ENCODE data around the gene DHRS13.

Gene DHRS13

GRCh38 chr17:28902819-28903545 is at the start of gene DHRS13:
Gene DHRS13, minus strand, starts transcription at chr17:28903079. Its CDS starts 135 bp downstream, at chr17:28902944.
- peak; percentile 93 for DNase-seq (ENCODE audit: low read depth)

DNA sequence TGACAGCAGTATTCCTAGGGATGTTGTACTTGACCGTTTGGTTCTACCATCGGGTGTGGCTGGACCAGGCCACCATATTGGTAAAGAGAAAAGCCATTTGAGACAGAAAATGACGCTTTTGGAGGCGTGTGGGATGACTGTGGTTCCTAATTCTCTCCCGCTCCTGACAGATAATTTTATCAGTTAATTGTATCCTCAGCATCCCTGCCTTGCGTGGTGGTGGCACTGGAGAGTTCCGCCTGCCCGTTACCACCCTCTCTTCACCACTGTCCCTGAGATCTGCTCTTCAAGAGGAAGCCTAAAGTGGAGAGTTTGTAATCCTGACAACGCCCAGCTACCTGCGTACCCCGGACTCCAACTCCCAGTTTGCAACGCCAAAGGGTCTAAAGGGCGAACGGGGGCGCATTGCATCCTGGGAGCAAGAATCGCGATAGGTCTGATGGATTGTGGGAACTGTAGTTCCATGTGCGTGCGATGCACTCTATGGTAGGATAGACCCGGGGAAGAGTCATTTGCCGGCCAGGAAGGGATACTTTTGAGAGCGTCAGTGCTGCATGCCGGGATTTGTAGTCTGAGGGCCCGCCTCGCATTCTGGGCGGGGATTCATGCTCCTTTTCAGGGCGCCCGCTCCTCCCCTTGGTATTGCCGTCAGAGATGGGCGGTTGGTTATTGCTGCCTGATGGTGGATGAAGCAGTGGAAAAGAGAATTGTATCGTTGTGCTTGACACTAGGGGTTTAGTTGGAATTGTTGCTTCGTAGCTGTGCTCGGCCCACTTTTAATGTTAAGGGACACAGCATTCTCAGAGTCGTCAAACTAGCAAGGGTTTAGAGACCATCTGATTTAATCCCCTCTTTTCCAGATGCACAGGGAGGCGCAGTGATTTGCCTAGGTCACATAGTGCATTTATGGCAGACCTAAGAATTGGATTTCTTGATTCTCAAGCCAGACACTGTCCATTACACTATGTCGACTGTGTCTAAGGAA is 49.4 kb upstream of the DHRS13 start:
- peak; percentile 100 for DNase-seq (ENCODE audit: low read depth)

- peak; percentile 100 for DNase-seq (ENCODE audit: low read depth)
These were observed 48.6 kb upstream of the DHRS13 start, which contains the start of gene PHF12 for GRCh38 chr17:28951428-28951990. Gene PHF12, minus strand, starts transcription at chr17:28951518. Its CDS starts 558 bp downstream, at chr17:28950960.

- DNase-seq (ENCODE audit: low read depth) = peak; percentile 38
These were observed 48.0 kb upstream of the DHRS13 start for GRCh38 chr17:28950752-28951427.

DNA sequence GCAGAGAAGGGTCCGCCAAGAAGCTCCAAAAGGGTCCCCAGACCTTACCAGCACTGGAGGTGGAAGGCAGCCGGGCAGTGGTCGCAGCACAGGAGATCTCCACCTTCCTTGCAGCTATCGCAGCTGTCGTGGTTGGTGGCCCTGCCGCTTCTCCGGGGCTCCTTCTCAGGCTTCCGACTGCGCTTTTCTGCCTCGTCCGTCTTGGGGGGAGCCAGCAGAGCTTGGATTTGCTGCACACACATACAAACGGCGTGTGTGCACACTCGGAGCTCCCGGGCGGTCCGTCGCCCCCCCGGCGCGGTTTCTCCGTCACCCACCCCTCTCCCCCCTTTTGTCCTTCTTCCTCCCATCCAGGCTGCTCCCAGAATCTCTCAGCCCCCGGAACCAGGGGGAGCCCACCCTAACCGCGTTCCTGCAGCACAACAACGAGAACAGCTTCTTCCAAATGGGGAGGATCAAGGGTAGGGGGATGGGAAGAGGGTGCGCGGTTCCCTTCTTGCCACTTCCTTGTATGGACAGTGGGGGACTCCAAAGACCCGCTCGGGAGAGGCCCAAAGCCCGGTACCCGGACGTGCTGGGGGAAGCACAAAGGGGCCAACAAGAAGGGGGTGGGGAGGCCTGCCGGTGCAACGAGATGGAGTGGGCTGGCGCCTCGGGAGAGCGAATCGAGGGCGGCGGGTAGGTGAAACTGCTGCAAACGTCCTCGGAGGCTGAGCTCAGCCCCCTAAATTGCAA is 47.3 kb upstream of the DHRS13 start:
- DNase-seq (ENCODE audit: low read depth) = peak; percentile 68

DNA sequence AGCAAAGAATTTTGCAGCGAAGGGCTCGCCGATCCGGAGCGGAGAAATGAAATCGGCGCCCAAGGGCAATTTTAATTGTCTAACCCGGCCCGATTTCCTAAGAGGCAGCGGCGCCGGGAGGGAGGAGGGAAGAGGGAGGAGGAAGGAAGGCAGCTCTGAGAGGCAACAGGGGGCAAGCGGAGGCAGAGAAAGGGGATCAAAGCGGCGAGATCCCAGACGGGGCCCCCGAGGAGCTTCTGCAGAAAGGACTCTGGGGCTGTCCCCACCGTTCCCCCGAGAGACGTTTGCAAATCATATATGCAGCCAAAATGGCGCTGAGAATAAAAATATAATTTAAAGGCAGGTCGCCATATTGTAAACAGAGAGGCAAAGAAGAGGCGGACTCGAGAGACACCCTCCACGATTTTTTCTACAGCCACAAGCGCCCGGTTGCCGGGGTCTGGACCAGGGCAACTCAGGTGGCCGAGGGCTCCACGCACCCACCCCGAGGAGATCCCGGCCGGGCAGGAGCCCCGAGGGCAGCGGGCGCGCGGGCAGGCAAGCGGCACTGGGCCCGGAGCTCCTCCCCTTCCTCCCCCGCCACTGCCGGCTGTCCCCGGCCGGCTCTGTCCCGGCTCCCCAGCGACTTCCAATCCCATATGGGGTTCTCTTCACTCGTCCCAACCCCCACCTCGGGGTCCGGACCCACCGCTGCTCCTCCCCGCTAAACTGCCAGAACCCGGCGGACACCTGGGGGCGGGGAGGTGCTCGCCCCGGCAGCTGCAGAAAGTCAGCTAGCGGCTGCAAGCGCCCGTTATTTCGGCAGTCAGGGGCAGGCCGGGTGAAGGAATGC is 46.5 kb upstream of the DHRS13 start:
- DNase-seq (ENCODE audit: low read depth) = peak; percentile 70

- DNase-seq (ENCODE audit: low read depth) = no peak
These were observed 46.0 kb upstream of the DHRS13 start for GRCh38 chr17:28948873-28949184.

- DNase-seq (ENCODE audit: low read depth) = peak; percentile 19
These were observed 45.5 kb upstream of the DHRS13 start for GRCh38 chr17:28948342-28948741.

GRCh38 chr17:28947639-28948038 is 44.8 kb upstream of the DHRS13 start:
- no peak for DNase-seq (ENCODE audit: low read depth)

- peak; percentile 94 for DNase-seq (ENCODE audit: low read depth)
These were observed 43.4 kb upstream of the DHRS13 start for GRCh38 chr17:28946239-28946638.

- peak; percentile 83 for DNase-seq (ENCODE audit: low read depth)
These were observed 42.2 kb upstream of the DHRS13 start for GRCh38 chr17:28944862-28945741.

DNA sequence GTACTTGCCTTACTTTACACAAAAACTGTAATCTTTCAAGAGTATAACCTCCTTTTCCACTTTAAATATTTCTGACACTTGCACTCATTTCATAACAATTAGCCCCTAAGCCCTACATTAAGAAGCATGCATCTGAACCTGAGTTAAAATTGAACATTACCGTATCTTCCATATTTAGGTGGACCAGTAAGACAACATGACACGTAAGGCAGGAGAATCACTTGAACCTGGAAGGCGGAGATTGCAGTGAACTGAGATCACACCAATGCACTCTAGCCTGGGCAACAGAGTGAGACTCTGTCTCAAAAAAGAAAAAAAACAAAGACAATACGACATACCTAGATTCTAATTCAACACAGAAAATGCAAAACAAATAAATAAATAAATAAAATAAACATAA is 41.5 kb upstream of the DHRS13 start:
- DNase-seq (ENCODE audit: low read depth) = no peak

GRCh38 chr17:28942925-28943324 is 40.0 kb upstream of the DHRS13 start:
- DNase-seq (ENCODE audit: low read depth) = no peak

DNA sequence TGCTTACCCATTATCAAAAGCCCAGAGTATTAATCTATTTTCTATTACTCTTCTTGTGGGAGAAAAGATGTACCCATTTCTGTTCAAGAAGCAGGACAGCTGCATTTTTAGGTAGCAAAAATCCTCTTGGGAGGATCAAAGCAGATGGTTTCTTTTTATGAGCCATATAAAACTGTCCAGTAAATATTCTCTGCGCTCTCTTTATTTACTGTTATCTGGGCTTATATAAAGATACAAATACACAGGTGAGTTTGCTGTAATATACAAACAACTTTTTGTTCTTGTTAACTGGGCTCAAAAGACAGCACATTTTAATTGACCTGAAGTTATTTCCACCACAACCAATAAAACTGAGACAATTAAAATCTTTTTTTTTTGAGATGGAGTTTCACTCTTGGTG is 38.4 kb upstream of the DHRS13 start:
- DNase-seq (ENCODE audit: low read depth) = no peak

DNA sequence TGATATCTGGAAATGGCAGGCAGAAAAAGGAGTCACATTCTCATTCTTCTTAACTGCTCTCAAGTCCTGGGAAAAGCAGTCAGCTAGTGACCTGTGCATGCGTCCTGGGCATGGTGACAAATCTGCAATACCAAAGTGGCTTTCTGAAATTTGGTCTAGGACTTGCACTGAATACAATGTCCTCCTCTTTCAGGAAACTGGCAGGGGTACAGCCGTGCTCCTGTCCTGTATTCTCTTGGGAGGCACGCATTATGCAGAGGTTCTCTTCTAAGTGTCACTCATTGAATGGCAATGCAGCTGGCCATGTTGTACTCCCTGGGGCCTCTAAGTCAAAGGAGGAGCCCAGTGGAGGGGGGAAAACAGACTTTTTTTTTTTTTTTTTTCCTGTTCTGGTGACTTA is 37.8 kb upstream of the DHRS13 start:
- no peak for DNase-seq (ENCODE audit: low read depth)

DNA sequence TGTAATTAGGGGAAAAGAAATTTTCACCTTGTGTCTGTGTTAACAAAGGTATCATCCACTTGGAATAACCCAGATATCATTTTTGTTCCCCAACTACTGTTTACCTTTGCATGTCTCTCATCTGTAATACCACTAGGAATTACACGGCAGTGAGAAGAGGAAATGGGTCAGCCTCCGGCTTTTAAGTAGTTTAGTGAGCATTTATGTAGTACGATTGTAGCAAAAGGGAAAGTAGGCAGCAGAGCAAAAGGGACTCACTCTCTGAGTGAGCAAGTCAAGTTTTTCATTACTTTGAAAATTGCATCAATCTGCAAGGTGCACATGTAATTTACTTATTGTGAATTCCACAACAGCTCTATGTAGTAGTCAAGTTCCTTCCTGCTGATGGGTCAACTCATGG is 37.3 kb upstream of the DHRS13 start:
- no peak for DNase-seq (ENCODE audit: low read depth)

- no peak for DNase-seq (ENCODE audit: low read depth)
These were observed 35.7 kb upstream of the DHRS13 start for GRCh38 chr17:28938552-28938951.

- DNase-seq (ENCODE audit: low read depth) = no peak
These were observed 34.3 kb upstream of the DHRS13 start for GRCh38 chr17:28937044-28937729.

Measured in ELR (cell line).